NCI-H1092 treated with DMSO at 0.1 percent for 48 hours (cell line): ENCODE measurements around the gene MTIF3.
"Not testable (repeated sequence)": the region's sequence is repeated elsewhere in the genome, so short reads cannot be mapped to it uniquely, and the experiment has no call there.

Experiments
- DNase-seq: peaks from one replicate; lab custom pipeline; 2025; lab: John Stamatoyannopoulos, UW

Gene MTIF3

GRCh38 chr13:27411341-27411740, 39.0 kb downstream of the MTIF3 start:
- DNase-seq = no peak

- DNase-seq = no peak
These were observed 41.4 kb downstream of the MTIF3 start for GRCh38 chr13:27409013-27409412.

- DNase-seq = no peak
These were observed 42.3 kb downstream of the MTIF3 start for GRCh38 chr13:27408074-27408473.

GRCh38 chr13:27406178-27406939, 44.0 kb downstream of the MTIF3 start:
- DNase-seq = peak; percentile 75

GRCh38 chr13:27405546-27406134, 44.7 kb downstream of the MTIF3 start:
- no peak for DNase-seq

- no peak for DNase-seq
These were observed 45.7 kb downstream of the MTIF3 start for GRCh38 chr13:27404680-27405079.

GRCh38 chr13:27403727-27404385, 46.5 kb downstream of the MTIF3 start:
- no peak for DNase-seq

GRCh38 chr13:27403203-27403678, 47.1 kb downstream of the MTIF3 start:
- no peak for DNase-seq

- no peak for DNase-seq
These were observed 49.2 kb downstream of the MTIF3 start for GRCh38 chr13:27401210-27401609.

GRCh38 chr13:27400405-27400804, 50.0 kb downstream of the MTIF3 start:
- not testable (repeated sequence) for DNase-seq

GRCh38 chr13:27398360-27398759, 52.0 kb downstream of the MTIF3 start:
- no peak for DNase-seq

- no peak for DNase-seq
These were observed 54.0 kb downstream of the MTIF3 start for GRCh38 chr13:27396252-27396846.

GRCh38 chr13:27395007-27395510, 55.3 kb downstream of the MTIF3 start:
- no peak for DNase-seq

- no peak for DNase-seq
These were observed 57.3 kb downstream of the MTIF3 start for GRCh38 chr13:27393101-27393500.

GRCh38 chr13:27391471-27391870, 58.9 kb downstream of the MTIF3 start:
- DNase-seq = no peak

GRCh38 chr13:27389891-27390290, 60.5 kb downstream of the MTIF3 start:
- no peak for DNase-seq

GRCh38 chr13:27388241-27388640, 62.1 kb downstream of the MTIF3 start:
- no peak for DNase-seq
